Mesothelial cell of epicardium (in vitro differentiated cells): Measurements from ENCODE around the gene SLC25A29. TPM values are rescaled to one million over a fixed set of nuclear protein-coding genes. Genes with fewer than 3 reads are reported as not detected.

Experiments
- DNase-seq, 2 experiments: peaks; one replicate each; pipeline ENCODE4 v3.0.0; 2021; ENCODE audit warnings: low spot score in 2 of 2; ENCODE audit not compliant: unreplicated experiment in 2 of 2
- H3K27ac Mint-ChIP-seq: 2 replicates; pipeline ENCODE4 v1.8.0; 2021; ENCODE audit warnings: mixed read lengths
- H3K27me3 Mint-ChIP-seq: 2 replicates; pipeline ENCODE4 v1.8.0; 2021; ENCODE audit warnings: low read depth, mixed read lengths
- H3K36me3 Mint-ChIP-seq: 2 replicates; pipeline ENCODE4 v1.8.0; 2021; ENCODE audit warnings: mixed read lengths
- H3K4me1 Mint-ChIP-seq: 2 replicates; pipeline ENCODE4 v1.8.0; 2021; ENCODE audit warnings: mixed read lengths
- H3K4me3 Mint-ChIP-seq: 2 replicates; pipeline ENCODE4 v1.8.0; 2021; ENCODE audit warnings: mild to moderate bottlenecking, moderate library complexity, mixed read lengths
- H3K9me3 Mint-ChIP-seq: 2 replicates; pipeline ENCODE4 v1.8.0; 2021; ENCODE audit warnings: mixed read lengths
- total RNA-seq: library from RNA; stranded (reverse); gene quantifications from 3 replicates; pipeline ENCODE4 v1.2.1, GENCODE V29; 2021
- TF ChIP-seq, protein P1 (sequence below): fragments of 200-600 bp; sonication (generic); IDR thresholded peaks from one replicate; pipeline ENCODE4 v1.5.0; 2021; ENCODE audit warnings: antibody characterized with exemption; ENCODE audit not compliant: unreplicated experiment

SLC25A29 gene
- total RNA-seq, 1 donor from 2014 or later = 102 TPM

DNA sequence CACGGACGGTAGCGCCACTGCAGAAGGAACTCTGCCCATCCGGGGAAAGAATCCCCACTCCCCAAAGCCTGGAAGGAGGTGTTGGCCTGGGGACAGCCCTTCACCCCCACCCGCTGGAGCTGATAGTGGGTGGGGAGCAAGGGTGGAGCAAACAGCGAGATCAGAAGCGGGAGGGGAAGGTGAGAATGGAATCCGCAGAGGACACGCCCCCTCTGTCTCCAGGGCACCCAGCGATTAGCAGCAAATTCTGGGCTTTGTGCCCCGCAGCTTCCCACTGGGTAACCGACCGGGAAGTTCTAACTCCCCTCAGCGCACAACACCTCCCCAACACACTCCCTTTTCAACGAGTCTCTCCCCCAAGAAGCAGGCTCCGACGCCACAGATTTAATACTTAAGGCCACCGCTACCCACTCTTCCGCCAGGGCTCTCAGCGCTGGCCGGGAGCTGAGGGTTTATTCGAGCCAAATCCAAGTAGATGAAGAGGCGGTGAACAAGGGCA, 1.4 kb downstream of the SLC25A29 start:
- no peaks in the 10 kb centered on the region for H3K9me3 Mint-ChIP-seq
- peak in 1 of 2 experiments; percentile 55 for DNase-seq
- peaks cover 1% of the 10 kb centered on the region for H3K36me3 Mint-ChIP-seq
- peaks cover 23% of the 10 kb centered on the region for H3K4me1 Mint-ChIP-seq
- H3K27ac Mint-ChIP-seq = peak overlapping the region; percentile 82
- H3K4me3 Mint-ChIP-seq = peak overlapping the region; percentile 77
- H3K27me3 Mint-ChIP-seq = no peaks in the 10 kb centered on the region
- TF ChIP-seq, protein P1, sequence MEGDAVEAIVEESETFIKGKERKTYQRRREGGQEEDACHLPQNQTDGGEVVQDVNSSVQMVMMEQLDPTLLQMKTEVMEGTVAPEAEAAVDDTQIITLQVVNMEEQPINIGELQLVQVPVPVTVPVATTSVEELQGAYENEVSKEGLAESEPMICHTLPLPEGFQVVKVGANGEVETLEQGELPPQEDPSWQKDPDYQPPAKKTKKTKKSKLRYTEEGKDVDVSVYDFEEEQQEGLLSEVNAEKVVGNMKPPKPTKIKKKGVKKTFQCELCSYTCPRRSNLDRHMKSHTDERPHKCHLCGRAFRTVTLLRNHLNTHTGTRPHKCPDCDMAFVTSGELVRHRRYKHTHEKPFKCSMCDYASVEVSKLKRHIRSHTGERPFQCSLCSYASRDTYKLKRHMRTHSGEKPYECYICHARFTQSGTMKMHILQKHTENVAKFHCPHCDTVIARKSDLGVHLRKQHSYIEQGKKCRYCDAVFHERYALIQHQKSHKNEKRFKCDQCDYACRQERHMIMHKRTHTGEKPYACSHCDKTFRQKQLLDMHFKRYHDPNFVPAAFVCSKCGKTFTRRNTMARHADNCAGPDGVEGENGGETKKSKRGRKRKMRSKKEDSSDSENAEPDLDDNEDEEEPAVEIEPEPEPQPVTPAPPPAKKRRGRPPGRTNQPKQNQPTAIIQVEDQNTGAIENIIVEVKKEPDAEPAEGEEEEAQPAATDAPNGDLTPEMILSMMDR = no peak

DNA sequence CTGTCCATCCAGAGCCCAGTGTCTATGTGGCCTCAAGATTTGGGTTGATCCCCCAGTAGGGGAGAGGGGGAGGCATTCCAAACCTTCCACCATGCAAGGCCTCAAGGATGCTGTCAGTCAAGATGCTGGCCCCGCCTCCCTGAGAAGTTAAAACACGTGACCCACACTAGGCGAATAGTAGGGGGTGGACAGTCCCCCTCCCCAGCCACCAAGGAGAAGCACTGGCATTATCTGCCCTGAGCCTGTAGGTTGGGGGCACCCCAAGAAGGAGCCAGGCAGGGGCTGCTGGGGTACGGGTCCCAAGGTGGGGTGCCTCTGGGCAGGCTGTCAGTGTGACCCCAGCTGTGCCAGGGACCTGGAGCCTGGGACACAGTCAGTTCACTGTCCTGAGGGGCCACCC, 2.3 kb downstream of the SLC25A29 start:
- Mint-ChIP-seq H3K27me3 (no peaks in the 10 kb centered on the region), H3K27ac (no peak overlapping the region), H3K36me3 (peaks cover 1% of the 10 kb centered on the region), H3K4me1 (peaks cover 23% of the 10 kb centered on the region), H3K4me3 (no peak overlapping the region), H3K9me3 (no peaks in the 10 kb centered on the region)
- no peak for DNase-seq
- TF ChIP-seq, protein P1 = no peak

DNA sequence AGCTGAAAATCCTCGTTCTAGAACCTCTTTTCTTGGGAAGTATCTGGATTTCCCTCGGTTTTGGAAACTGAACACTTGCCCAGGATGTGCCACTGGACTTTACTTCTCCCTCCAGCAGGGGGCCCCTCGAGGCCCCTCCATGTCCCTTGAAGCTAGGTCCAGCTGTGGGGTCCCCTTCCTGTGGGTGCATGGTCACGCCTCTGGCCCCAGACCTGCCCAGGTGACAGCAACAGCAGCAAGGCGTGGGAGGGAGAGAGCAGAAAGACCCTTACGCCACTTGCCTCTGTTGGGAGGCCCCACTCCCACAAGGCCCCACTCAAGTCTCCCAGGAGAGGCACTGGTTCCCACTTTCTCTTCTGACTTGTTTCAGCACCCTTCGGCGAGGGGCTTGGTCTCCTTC, 3.1 kb downstream of the SLC25A29 start:
- Mint-ChIP-seq H3K9me3 (no peaks in the 10 kb centered on the region), H3K4me1 (peaks cover 20% of the 10 kb centered on the region), H3K27ac (no peak overlapping the region), H3K4me3 (no peak overlapping the region), H3K36me3 (peaks cover 1% of the 10 kb centered on the region), H3K27me3 (no peaks in the 10 kb centered on the region)
- DNase-seq = no peak
- TF ChIP-seq, protein P1 = peak; percentile 30

DNA sequence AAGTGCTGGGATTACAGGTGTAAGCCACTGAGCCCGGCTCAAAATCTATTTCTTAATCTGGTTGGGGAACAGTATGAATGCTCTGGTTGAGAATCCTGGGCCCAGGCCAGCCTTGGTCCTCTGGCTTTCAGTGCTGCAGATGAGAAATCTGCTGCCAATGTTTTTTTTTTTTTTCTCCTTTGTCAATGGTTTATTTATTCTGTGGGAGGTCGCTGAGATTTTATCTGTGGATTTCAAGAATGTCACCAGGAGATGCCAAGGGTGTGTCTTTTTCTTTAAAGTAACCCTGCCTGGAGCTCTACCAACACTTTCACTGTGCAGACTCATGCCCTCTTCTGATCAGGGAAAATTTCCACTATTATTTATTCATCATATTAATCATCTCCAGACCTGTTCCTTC, 3.6 kb downstream of the SLC25A29 start:
- Mint-ChIP-seq H3K4me1 (peaks cover 15% of the 10 kb centered on the region), H3K27me3 (no peaks in the 10 kb centered on the region), H3K9me3 (no peaks in the 10 kb centered on the region), H3K4me3 (no peak overlapping the region), H3K36me3 (peaks cover 1% of the 10 kb centered on the region), H3K27ac (no peak overlapping the region)
- no peak for DNase-seq
- TF ChIP-seq, protein P1 = no peak

DNA sequence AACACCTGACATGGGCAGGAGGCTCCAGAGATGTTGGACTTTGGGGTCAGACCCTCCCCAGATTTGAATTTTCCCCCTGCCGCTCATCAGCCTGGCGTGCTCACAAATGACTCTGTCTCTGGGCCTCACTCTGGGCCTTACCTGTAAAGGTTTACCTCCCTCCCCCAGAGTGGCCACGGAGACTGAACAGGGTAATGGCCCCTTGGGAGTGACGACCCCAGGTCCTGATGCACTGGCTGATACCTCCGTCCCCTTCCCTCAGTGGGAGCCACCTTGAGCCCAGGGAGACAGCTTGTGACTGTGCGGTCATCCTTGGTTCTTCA, 7.0 kb downstream of the SLC25A29 start:
- H3K36me3 Mint-ChIP-seq = peaks cover 1% of the 10 kb centered on the region
- TF ChIP-seq, protein P1 = no peak
- H3K27me3 Mint-ChIP-seq = no peaks in the 10 kb centered on the region
- DNase-seq = no peak
- no peaks in the 10 kb centered on the region for H3K4me1 Mint-ChIP-seq
- H3K9me3 Mint-ChIP-seq = no peaks in the 10 kb centered on the region
- no peak overlapping the region for H3K27ac Mint-ChIP-seq
- no peak overlapping the region for H3K4me3 Mint-ChIP-seq

DNA sequence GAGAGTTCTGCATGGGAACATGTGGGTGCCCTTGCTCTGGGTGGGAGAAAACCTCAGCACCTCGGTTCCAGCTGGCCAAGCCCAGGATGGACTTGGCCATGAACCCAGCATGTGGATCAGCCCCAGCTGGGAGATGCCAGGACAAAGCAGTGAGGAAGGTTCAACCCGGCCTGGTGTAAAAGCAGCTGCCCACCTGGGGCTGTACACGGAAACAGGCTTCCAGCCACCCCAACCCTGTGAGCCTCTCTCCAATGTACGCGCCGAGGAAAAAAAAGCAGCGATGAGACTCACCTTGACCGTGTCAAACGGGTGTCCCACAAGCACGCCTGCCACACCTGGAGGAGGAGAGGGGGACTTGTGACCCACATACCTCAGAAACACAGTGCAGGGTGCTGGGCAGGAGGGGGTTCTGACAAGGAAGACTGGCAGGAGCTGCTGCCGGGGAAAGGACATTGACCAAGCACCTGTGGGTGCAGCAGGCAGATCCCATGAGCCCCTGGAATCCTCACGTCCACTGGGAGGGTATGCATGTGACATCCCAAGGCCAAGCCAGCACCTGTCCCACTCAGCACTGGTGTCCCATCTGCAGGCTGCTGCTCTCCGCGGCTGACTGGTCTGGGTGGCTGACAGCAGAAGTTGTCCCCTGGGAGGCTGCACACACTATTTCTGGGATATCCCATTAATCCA, 7.5 kb downstream of the SLC25A29 start:
- H3K4me1 Mint-ChIP-seq = no peaks in the 10 kb centered on the region
- TF ChIP-seq, protein P1 = no peak
- no peaks in the 10 kb centered on the region for H3K27me3 Mint-ChIP-seq
- no peak overlapping the region for H3K4me3 Mint-ChIP-seq
- no peaks in the 10 kb centered on the region for H3K9me3 Mint-ChIP-seq
- peaks cover 1% of the 10 kb centered on the region for H3K36me3 Mint-ChIP-seq
- no peak overlapping the region for H3K27ac Mint-ChIP-seq
- DNase-seq = no peak
